Sigmoid colon (tissue), 4 donors: ENCODE measurements around the gene KIF13A.

ENCODE experiments used
- EP300 ChIP-seq, 4 donors: sonication (generic); formaldehyde crosslinking; IDR thresholded peaks; one replicate each; pipeline ENCODE4 v1.6.1; 2017; ENCODE audit warnings: antibody characterized with exemption in 4 of 4
- POLR2A ChIP-seq, 2 donors: fragments of 450-650 bp; IDR thresholded peaks; one replicate each; pipeline ENCODE4 v1.6.1; 2016; ENCODE audit warnings: antibody characterized with exemption in 2 of 2, mild to moderate bottlenecking in 2 of 2, moderate library complexity in 2 of 2
- POLR2AphosphoS5 ChIP-seq, 4 donors: sonication (generic); formaldehyde crosslinking; IDR thresholded peaks; one replicate each; pipeline ENCODE4 v1.6.1; 2017; ENCODE audit warnings: antibody characterized with exemption in 4 of 4
- TF ChIP-seq, protein P1 (sequence below), 4 experiments: fragments of 450-650 bp in 3 of 4; fragments of 200-600 bp in 1 of 4; IDR thresholded peaks; one replicate each; pipeline ENCODE4 v1.5.1; 2016 to 2019; ENCODE audit warnings: antibody characterized with exemption in 4 of 4, mild to moderate bottlenecking in 3 of 4, moderate library complexity in 2 of 4

DNA sequence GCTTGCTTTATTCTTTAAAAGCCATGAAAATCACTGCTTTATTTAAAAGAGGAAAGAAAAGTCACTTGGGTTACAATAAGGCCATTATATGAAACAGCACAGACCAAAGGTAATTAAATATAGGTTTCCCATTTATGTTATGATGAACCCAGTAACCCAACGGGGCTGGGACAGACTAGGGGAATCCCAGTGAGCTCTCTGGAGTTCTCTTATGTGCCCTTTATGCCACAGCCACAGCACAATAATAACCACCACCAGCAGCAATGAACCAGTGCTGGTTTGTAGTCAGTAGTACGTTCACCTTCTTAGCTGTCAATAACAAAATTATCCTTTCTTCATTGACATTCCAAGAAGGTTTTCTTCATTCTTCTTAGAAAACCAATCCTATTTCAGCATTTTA lies 87.4 kb downstream of the KIF13A start:
- TF ChIP-seq, protein P1, sequence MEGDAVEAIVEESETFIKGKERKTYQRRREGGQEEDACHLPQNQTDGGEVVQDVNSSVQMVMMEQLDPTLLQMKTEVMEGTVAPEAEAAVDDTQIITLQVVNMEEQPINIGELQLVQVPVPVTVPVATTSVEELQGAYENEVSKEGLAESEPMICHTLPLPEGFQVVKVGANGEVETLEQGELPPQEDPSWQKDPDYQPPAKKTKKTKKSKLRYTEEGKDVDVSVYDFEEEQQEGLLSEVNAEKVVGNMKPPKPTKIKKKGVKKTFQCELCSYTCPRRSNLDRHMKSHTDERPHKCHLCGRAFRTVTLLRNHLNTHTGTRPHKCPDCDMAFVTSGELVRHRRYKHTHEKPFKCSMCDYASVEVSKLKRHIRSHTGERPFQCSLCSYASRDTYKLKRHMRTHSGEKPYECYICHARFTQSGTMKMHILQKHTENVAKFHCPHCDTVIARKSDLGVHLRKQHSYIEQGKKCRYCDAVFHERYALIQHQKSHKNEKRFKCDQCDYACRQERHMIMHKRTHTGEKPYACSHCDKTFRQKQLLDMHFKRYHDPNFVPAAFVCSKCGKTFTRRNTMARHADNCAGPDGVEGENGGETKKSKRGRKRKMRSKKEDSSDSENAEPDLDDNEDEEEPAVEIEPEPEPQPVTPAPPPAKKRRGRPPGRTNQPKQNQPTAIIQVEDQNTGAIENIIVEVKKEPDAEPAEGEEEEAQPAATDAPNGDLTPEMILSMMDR (IDR thresholded peaks at IDR 0.05) = no peak
- TF ChIP-seq POLR2AphosphoS5 (IDR thresholded peaks at IDR 0.05) (no peak), POLR2A (IDR thresholded peaks at IDR 0.05) (no peak), EP300 (IDR thresholded peaks at IDR 0.05) (no peak)
